Measurements from ENCODE around the gene GRIA4. TPM values are rescaled to one million over a fixed set of nuclear protein-coding genes. Genes with fewer than 3 reads are reported as not detected.

The GRIA4 gene
- polyA plus RNA-seq, 3 donors, result not detected

GRCh38 chr11:105592035-105592434, 17.8 kb upstream of the GRIA4 start:
- Mint-ChIP-seq H3K4me3 (no peak overlapping the region), H3K36me3 (no peaks in the 10 kb centered on the region), H3K4me1 (no peaks in the 10 kb centered on the region), H3K9me3 (peaks cover 0 to 3% (median 0%) of the 10 kb centered on the region in 7 donors), H3K27ac (no peak overlapping the region), H3K27me3 (ENCODE audit: low read depth in 3 of 3) (peaks cover 0 to 3% (median 0%) of the 10 kb centered on the region in 3 donors)
- H4K20me1 ChIP-seq (ENCODE audit: insufficient read depth, low read length), result no peaks in the 10 kb centered on the region
- H3K4me2 ChIP-seq (replicated peaks; ENCODE audit: extremely low read depth, low read length, poor library complexity, severe bottlenecking), result no peak overlapping the region
- no peak for DNase-seq
- no peak for TF ChIP-seq CTCF (IDR thresholded peaks at IDR 0.05)
- H3K27ac ChIP-seq (ENCODE audit: low read depth in 1 of 2, low read length in 2 of 2), result no peak overlapping the region
- H3K27me3 ChIP-seq (ENCODE audit: control insufficient read depth in 2 of 2, insufficient read depth in 2 of 2, low read length in 2 of 2), result no peaks in the 10 kb centered on the region
- no peaks in the 10 kb centered on the region for H3K36me3 ChIP-seq (replicated peaks in 1 of 2; ENCODE audit: control insufficient read depth in 1 of 2, insufficient read depth in 2 of 2, low read length in 2 of 2)
- H3K9ac ChIP-seq (ENCODE audit: insufficient read depth, low read length, poor library complexity, severe bottlenecking), result no peak overlapping the region
- intact Hi-C loops (cut with micrococcal nuclease), result no loop called here
- H3K4me3 ChIP-seq (replicated peaks in 1 of 3; ENCODE audit: low read depth in 2 of 3, low read length in 3 of 3), result no peak overlapping the region
- H3K4me1 ChIP-seq (ENCODE audit: control insufficient read depth in 1 of 2, insufficient read depth in 2 of 2, low read length in 2 of 2), result no peaks in the 10 kb centered on the region
- H3K9me3 ChIP-seq (replicated peaks in 1 of 2; ENCODE audit: control insufficient read depth in 1 of 2, insufficient read depth in 1 of 2, low read length in 2 of 2), result no peaks in the 10 kb centered on the region
- WGBS (ENCODE audit: insufficient coverage), result no CpG with 5 or more reads among the region's 5 CpGs
- no peaks in the 10 kb centered on the region for H3K79me2 ChIP-seq (ENCODE audit: insufficient read depth, low read length)
- no peak overlapping the region for H2AFZ ChIP-seq (ENCODE audit: insufficient read depth, low read depth, low read length, poor library complexity, severe bottlenecking)

GRCh38 chr11:105598371-105598770, 11.5 kb upstream of the GRIA4 start:
- H3K27ac Mint-ChIP-seq, result peak overlapping the region in 1 of 7 donors; percentile 31
- Histone ChIP-seq H3K4me3 (replicated peaks in 1 of 3; ENCODE audit: low read depth in 2 of 3, low read length in 3 of 3) (no peak overlapping the region), H3K9ac (ENCODE audit: insufficient read depth, low read length, poor library complexity, severe bottlenecking) (no peak overlapping the region), H3K9me3 (replicated peaks in 1 of 2; ENCODE audit: control insufficient read depth in 1 of 2, insufficient read depth in 1 of 2, low read length in 2 of 2) (no peaks in the 10 kb centered on the region), H2AFZ (ENCODE audit: insufficient read depth, low read depth, low read length, poor library complexity, severe bottlenecking) (no peak overlapping the region), H3K36me3 (replicated peaks in 1 of 2; ENCODE audit: control insufficient read depth in 1 of 2, insufficient read depth in 2 of 2, low read length in 2 of 2) (no peaks in the 10 kb centered on the region), H3K79me2 (ENCODE audit: insufficient read depth, low read length) (no peaks in the 10 kb centered on the region), H3K27me3 (ENCODE audit: control insufficient read depth in 2 of 2, insufficient read depth in 2 of 2, low read length in 2 of 2) (no peaks in the 10 kb centered on the region), H3K27ac (ENCODE audit: low read depth in 1 of 2, low read length in 2 of 2) (no peak overlapping the region), H3K4me2 (replicated peaks; ENCODE audit: extremely low read depth, low read length, poor library complexity, severe bottlenecking) (no peak overlapping the region), H4K20me1 (ENCODE audit: insufficient read depth, low read length) (no peaks in the 10 kb centered on the region), H3K4me1 (ENCODE audit: control insufficient read depth in 1 of 2, insufficient read depth in 2 of 2, low read length in 2 of 2) (no peaks in the 10 kb centered on the region)
- peaks cover 0 to 4% (median 2%) of the 10 kb centered on the region in 3 donors for H3K27me3 Mint-ChIP-seq (ENCODE audit: low read depth in 3 of 3)
- TF ChIP-seq CTCF (IDR thresholded peaks at IDR 0.05), result no peak
- H3K4me3 Mint-ChIP-seq, result no peak overlapping the region
- WGBS (ENCODE audit: insufficient coverage), result no CpG with 5 or more reads among the region's 1 CpG
- H3K36me3 Mint-ChIP-seq, result no peaks in the 10 kb centered on the region
- DNase-seq, result no peak
- no peaks in the 10 kb centered on the region for H3K4me1 Mint-ChIP-seq
- peaks cover 0 to 3% (median 1%) of the 10 kb centered on the region in 7 donors for H3K9me3 Mint-ChIP-seq
- intact Hi-C loops (cut with micrococcal nuclease), result no loop called here
